Activated CD4-positive, alpha-beta T cell treated with anti-CD3 and anti-CD28 coated beads, Interleukin-2, amount 50 U/mL, for 48 hours (primary cell): ENCODE data around the gene FOXP1.

Experiments
- DNase-seq, 2 experiments: peaks; one replicate each; pipeline ENCODE4 v3.0.0-alpha.2; 2020

The FOXP1 gene

DNA sequence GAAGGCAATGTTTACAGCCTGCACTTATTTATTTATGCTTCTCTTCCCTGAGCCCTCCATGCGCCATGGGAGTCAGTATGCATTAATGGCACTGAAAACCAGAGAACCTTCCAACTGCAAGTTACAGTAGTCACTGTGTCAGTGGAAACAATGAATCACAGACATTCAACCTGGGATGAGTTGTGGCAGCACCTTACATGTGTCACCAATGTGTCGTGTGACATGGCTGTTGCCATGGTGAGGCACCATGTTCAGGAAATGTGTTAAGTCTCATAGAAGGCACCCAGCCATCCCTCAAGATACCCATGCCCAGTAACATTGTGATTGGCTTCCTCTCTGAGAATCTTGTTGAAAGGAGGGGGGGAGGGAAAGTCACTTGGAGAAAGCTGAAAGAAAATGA is 105.0 kb downstream of the FOXP1 start:
- peak; percentile 63 to 69 for DNase-seq

- no peak for DNase-seq
These were observed 106.6 kb downstream of the FOXP1 start for GRCh38 chr3:71476950-71477349.

GRCh38 chr3:71469138-71469435 is 114.4 kb downstream of the FOXP1 start:
- DNase-seq: no peak

DNA sequence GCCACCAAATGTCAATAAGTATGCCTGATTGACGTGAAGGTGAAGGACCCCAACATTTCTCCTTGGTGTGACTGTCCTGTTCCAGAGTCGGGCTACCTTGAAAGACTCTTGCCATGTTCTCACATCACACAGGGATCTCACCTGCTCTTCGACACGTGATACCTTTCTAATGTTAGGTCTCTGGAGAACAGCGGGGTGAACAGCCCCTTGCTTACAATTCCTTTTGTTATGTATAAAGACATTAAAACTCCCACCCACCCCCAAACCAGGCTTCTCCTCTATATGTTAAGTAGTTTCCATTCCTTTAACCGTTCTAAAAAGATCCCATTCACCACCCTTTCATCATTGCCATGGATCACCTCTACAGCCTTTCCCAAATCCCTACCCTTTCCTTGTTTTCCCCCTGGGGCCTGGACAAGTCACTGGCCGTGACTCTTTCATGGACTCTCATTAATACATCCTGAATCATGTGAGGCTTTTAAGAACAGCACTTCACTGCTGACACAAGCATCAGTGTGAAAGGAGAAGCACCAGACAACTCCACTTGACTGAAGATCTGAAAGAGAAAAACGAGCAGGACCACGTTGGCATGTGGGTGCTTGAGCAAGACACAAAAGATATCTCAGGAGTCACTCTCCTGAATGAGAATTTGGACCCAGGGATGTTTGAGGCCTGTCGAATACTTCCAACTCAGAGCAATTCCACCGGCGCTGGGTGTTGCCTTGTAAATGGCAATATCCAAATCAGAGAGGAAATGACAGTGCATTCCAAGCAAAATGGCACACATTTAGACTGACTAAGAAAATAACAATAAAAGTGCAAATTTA is 115.0 kb downstream of the FOXP1 start:
- DNase-seq: no peak

DNA sequence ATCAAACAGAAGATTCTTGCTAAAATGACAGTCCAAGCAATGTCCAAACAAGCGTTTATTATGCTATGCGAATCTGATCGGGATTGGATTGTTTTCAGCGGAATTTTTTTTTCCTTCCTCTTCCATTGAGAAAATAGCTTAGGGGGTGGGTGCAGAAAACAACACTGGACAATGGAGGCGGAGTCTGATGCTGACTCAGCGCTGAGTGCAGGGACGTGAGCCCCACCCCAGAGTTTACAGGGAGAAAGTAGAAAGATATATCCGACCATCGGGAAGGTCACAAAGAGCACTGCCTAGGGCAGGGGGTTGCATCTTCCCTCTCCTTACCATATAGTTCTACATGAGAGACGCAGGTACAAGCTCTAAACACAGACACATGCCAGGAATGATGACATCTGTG is 117.0 kb downstream of the FOXP1 start:
- DNase-seq: no peak

DNA sequence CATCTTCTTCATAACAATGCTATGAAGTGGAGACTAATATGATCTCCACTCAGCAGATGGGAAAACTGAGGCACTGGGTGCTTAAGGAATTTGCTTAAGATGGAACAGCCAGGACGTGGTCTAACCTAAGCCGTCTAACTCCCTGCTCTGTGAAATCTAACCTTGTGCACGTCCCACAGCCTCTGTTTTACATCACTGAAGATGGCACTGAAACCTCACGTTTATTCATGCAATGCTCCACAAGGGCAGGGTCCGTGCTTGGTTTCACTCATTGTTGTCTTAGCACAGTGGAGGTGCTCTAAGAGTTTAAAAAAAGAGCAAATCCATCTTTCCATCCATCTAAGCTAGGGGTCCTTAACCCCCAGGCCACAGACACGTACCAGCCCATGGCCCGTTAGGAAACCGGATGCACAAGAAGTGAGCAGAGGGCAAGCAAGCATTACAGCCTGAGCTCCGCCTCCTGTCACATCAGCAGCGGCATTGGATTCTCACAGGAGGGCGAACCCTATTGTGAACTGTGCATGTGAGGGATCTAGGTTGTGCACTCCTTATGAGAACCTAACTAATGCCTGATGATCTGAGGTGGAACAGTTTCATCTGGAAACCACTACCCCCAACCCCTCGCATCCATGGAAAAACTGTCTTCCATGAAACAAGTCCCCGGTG is 118.0 kb downstream of the FOXP1 start:
- DNase-seq: no peak

GRCh38 chr3:71464613-71465012 is 118.9 kb downstream of the FOXP1 start:
- DNase-seq: no peak

DNA sequence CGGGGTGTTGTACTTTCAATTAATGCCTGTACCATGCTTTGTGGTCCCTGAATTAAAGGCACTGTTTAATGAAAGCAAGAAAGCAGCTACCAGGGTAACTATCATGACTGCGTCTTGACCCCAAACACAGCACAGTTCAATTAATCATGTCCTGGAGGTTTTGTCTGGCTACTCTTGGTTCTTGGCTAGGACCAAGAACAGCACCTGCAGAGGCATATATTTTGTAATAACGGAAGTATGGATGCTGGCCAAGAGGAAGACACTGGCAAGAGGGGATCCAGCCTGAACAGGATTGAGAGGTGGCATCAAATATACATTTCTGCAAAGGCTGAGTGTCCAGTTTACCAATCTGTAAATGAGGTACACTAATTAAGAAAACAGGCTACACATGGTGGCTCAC is 119.9 kb downstream of the FOXP1 start:
- no peak for DNase-seq

GRCh38 chr3:71462586-71462985 is 120.9 kb downstream of the FOXP1 start:
- DNase-seq: no peak

DNA sequence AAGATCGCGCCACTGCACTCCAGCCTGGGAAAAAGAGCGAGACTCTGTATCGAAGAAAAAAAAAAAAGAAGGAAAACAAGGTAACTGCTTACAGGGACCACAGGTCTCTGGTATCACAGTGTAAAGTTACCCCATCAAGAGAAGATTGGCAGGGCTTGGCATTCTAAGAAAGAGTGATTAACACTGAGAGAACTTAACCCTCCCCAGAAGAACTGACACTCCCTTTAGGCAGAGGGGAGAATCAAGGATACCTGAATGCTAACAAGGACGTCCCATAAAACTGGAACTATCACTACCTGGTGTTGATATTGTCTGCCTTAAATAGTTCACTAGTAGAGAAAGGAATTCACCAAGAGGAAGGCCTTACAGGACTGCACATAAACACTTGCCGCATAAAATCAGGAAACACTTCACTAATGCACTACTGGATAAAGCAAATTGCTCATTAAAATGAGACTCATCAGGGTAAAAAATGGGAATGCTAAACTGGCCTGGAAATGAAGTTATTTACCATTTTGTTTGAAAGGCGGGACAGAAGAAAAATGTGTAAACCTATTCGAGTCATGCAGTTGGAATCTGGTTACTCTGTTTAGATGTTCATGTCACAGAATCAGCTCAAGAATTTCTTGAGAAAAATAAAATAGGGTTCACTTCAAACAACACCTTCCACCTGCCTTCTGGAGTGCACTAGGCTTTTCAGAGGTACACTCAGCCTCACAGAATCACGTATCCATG is 121.6 kb downstream of the FOXP1 start:
- no peak for DNase-seq

- no peak for DNase-seq
These were observed 122.4 kb downstream of the FOXP1 start for GRCh38 chr3:71461114-71461513.

DNA sequence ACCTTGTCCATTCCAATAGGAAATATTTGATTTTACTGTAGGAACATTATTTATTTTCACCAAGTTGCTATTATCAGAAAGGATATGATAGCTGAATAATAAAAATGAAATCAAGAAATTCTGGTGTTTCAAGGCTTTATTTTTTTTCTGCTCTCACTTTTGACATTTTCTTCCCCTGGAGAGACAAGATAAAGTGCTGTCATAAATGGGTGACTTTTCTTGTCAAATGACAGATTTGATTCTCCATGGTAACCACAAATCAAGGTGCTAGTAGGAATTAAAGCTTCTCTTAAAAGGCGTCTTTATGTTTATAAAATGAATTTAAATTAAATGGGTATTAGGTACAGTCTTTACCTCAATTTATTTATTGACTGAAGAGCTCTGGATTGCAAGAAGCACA is 124.6 kb downstream of the FOXP1 start:
- no peak for DNase-seq

DNA sequence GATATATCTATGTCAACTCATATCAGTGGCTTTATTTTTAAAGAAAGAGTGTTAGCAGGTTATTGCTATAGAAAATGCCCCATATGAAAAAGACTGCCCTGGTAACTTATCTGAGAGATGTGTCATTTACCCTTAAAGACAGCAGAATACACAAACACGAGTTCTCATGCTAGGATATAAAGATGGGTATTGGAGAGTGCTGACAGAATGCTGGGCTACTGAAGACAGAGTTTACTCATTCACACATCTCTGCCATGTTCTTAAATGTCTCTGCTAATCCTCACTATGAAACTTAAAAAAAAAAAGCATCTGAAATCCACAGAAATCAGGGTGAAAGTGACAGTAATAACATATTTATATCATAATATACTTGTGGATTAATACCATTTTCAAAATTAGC is 126.7 kb downstream of the FOXP1 start:
- no peak for DNase-seq

DNA sequence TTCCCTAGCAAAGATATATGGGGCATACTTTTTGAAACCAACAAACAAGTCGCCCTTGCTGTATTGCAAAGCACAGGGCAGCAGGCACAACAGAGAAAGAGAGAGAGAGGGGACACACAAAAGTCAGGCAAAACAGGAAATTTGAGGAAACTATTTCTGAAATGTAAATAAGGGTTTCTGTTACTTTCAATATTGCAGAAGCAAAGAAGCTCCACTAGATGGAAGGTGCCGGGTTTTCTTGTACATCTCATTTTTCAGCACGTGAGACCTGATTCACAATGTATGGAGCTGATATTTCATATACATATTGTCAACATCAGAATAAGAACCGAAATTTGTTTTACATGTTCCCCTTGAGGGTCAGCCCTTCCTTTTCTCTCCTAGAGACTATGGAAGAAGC is 127.4 kb downstream of the FOXP1 start:
- DNase-seq: no peak

DNA sequence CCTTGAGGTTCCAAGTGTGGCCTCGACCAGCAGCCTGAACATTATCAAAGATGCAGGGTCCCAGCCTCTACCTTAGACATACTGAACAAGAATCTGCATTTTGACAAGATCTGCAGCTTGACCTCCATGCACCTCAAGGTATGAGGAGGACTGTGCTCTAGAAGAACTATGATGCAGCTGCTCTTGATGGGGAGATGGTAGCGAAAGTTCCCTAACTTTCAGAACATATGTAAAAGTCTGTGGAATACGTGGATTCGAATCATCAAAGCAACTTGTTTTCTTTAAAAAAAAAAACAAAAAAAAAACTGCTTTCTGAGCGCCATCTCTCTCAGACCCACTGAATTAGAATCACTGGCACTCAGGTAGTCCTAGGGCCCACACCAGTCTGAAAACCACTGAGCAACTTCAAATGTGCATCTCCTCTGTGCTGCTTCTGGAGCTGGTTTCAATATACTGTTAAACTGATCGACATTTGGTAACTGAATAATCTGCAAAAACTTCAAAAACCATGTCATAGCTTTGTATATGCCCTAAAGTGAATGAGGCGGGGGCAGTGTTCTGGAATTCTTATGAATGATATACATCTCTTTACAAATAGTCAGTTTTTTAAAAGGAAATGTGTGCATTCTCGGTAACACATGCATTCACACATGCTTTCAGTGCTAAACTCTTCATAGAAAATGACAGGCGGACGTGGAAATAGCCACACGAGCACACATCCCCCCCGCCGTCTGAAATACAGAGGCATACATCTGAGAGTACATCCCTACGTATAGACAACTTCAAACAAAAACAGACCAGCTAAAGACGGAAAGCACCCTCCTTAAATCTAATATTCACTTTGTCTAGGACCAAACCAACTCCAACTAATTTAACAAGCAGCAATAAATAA is 128.8 kb downstream of the FOXP1 start:
- no peak for DNase-seq

DNA sequence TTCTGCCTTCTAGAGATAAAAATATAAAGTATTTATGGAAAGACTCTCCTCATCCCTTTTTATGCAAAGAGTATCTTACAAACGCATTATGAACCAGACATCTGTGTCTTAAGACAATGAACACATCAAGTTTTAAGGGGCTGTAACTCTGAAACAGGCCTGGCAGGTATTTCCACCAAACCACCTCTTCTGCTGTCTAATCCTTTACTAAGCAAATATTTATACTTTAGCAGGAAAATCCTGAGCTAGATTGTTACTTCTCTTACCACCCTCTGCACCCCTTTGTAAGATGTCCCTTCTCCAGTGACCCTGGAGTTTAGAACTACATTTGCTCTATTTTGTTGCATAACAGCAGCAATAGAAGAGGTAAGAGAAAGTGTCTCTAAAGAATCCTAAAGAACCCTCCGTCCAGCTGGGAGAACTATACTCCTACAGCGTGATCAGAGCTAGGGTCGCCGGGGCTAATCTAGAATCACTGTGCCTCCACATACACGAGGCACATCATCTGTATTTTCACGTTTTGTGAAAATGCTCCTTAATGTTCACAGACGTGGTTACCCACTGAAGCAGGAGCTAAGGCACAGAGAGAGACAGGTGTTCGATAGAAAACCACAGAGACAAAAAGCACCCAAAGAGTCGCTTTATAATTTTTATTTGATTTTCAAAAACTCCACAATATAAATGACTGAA is 129.6 kb downstream of the FOXP1 start:
- DNase-seq: no peak

GRCh38 chr3:71453319-71453718 is 130.2 kb downstream of the FOXP1 start:
- no peak for DNase-seq

DNA sequence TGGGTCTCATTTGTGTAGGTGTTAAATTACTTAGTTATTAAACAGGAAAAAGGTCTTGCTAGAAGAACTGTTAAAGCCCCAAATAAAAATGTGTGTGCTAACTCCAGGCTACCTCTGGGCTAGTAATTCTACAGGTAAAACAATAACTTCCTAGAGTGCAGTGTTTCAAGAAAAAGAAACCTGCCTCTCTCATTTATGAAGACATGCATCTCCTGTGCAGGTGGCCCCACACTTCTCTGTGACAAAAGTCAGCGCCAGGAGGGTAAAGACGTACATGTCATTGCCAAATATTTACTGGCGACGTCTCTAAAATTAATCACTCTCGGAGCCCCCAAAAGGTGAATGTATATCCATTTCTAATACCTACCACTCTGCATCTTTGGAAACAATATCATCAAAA is 131.7 kb downstream of the FOXP1 start:
- DNase-seq: no peak

DNA sequence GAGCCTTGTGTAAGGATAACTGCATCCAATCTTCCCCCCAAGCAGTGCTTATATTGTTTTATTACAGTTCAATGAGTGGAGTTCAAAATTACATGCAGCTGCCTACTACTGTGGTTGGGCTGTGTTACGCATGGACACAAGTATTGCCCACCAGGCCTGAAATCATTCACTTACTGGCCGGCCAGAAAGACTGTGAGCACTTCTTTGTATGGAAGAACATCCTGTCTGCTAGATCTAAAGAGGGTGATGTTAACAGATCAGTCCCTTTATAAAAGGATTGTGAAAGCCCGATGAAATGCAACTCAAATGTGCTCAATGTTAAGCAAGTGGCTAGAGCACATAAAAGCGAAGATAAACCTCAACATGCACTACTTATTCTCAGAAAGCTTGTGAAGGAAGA is 132.5 kb downstream of the FOXP1 start:
- DNase-seq: no peak

- DNase-seq: no peak
These were observed 133.4 kb downstream of the FOXP1 start for GRCh38 chr3:71450162-71450561.

- no peak for DNase-seq
These were observed 135.7 kb downstream of the FOXP1 start for GRCh38 chr3:71447803-71448202.

DNA sequence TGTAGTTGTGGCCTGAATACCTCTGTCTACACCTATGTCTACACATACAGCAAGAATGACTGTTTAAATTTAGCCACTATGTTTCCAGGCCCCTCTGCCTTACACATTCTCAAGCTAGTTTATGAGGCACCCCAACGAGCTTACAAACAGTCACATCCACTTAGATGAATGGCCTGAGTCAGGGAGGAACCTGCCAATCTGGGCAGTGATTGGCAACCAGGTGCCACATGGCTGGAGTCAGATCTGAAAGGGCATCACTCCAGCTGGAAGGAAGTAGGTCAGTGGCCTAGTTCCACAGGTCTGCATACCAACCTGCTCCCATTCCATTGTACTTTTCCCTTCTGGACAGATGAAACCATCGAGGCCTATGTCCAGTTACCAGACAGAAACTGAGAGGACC is 136.3 kb downstream of the FOXP1 start:
- no peak for DNase-seq

GRCh38 chr3:71446734-71447133 is 136.8 kb downstream of the FOXP1 start:
- DNase-seq: no peak
